GM12878 (cell line): ENCODE results near the gene TCP11.

Experiments used
- CHD4 ChIP-seq: fragments of 200-600 bp; sonication (generic); IDR thresholded peaks from 2 replicates; pipeline ENCODE4 v1.6.1; 2016; ENCODE audit warnings: mild to moderate bottlenecking
- TCF12 ChIP-seq: IDR thresholded peaks from 2 replicates; pipeline ENCODE4 v1.6.1; 2011; ENCODE audit warnings: low read depth, mild to moderate bottlenecking, low read length

DNA sequence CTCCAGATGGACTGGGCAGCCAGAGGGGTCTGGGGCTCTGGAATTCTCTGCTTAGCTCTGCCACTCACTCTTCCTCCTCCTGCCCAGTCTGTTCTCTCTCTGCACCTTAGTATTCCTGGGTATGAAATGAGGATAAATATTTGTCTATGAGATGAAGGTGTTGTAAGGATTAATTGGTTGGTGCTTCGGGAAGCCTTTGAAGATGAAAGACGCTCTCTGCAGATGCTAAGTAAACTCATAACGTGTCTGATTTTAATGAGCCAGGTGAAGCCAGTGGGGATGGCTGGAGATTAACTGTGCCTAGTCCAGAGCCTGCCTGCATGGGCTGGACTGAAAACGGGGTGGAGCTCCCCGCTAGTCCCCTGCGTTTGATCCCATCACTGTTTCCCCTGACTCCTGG, 23.1 kb upstream of the TCP11 start:
- TF ChIP-seq TCF12 (no peak), CHD4 (no peak)
